Stimulated activated CD4-positive, alpha-beta T cell treated with anti-CD3 and anti-CD28 coated beads, Interleukin-15, amount 100 ng/mL, for 48 hours (primary cell): ENCODE results near the gene MAP3K7CL.
"Not testable (repeated sequence)": the region's sequence is repeated elsewhere in the genome, so short reads cannot be mapped to it uniquely, and the experiment has no call there.

ENCODE experiments used
- DNase-seq, 2 donors: peaks; one replicate each; pipeline ENCODE4 v3.0.0-alpha.2; 2020; ENCODE audit warnings: low read depth in 2 of 2

MAP3K7CL gene

DNA sequence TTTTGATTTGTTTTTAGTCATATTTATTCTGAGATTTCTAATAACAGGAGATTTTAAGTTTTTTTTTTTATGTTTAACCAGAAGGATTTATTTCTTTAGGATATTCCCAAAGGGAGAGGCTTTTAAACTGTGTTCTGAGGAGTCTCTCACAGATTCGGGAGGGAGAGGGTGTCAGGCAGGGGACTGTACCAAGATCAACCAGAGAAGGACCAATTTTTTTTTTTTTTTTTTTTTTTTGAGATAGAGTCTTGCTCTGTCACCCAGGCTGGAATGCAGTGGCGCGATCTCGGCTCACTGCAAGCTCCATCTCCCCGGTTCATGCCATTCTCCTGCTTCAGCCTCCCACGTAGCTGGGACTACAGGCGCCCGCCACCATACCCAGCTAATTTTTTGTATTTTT, 37.0 kb downstream of the MAP3K7CL start:
- not testable (repeated sequence) for DNase-seq

GRCh38 chr21:29168891-29169315, 38.5 kb downstream of the MAP3K7CL start:
- no peak for DNase-seq

DNA sequence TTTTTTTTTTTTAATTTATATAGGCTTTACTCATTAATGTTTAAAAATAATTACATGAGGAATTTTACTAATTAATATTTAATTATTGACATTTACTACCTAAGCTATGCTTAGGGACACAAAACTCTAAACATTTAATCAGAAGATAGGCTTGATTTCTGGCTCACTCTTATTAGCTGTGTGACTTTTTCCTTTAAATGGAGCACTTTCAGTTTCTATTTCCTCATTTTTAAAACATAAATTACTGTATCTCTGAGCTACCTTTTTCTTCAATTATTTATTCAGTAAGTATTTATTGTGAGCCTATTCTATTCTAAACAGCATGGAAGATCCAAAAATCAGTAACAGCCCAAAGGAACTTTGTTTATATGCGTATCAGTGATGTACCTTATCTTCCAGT, 40.5 kb downstream of the MAP3K7CL start:
- DNase-seq, result no peak

- no peak for DNase-seq
Observed at GRCh38 chr21:29172282-29172681, 41.8 kb downstream of the MAP3K7CL start.

GRCh38 chr21:29174607-29175013, 44.2 kb downstream of the MAP3K7CL start:
- no peak for DNase-seq

- DNase-seq, result no peak
Observed at GRCh38 chr21:29175408-29176134, 45.1 kb downstream of the MAP3K7CL start.

- no peak for DNase-seq
Observed at GRCh38 chr21:29176471-29177120, 46.2 kb downstream of the MAP3K7CL start.

DNA sequence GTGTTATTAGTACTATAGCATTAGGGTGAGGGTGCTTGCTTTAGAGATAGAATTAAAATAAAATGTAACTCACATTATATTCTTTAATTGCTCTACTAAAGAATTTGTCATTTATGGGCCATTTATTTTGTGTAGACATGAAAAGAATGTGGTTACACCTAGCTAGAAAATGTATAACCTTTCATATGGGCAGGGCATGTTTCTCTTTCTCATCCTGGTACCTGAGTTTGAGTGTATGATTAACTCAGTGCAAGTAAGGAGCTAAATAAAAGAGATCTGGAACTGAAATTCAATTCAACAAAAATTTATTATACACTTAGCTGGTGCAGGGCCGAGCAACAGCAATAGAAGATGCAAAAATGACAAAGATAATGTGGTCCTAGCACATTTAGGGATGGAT, 47.4 kb downstream of the MAP3K7CL start:
- no peak for DNase-seq

DNA sequence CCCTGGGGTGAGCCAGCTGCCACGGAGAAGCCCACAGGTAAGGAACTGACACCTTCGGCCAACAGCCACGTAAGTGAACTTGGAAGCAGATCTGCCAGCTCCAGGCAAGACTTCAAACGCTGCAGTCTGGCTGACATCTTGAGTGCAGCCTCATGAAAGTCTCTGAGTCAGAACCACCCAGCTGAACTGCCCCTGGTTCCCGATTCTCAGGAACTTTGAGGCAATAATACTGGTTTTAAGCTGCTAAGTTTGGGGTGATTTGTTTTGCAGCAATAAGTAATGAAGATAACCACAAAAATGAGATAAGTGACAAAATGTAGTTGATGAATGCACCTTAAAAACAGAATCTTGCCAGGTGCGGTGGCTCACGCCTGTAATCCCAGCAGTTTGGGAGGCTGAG, 48.5 kb downstream of the MAP3K7CL start:
- no peak for DNase-seq

DNA sequence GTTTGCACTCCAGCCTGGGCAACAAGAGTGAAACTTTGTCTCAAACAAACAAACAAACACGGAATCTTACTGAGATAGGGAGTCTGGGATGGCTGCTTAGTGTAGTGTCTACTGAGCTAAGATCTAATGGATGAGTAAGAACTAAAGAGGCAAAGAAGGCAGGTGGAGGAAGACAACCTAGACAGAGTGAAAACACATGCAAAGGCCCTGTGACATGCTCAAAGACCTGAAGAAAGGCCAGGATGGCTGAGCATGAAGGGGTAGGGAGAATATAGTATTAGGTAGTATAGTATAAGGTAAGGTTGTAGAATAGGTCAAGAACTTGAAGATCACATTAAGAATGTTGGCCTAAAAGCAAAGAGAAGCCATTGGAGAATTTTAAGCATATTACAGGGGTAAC, 49.1 kb downstream of the MAP3K7CL start:
- DNase-seq, result no peak

- DNase-seq, result no peak
Observed at GRCh38 chr21:29181799-29182470, 51.5 kb downstream of the MAP3K7CL start.

DNA sequence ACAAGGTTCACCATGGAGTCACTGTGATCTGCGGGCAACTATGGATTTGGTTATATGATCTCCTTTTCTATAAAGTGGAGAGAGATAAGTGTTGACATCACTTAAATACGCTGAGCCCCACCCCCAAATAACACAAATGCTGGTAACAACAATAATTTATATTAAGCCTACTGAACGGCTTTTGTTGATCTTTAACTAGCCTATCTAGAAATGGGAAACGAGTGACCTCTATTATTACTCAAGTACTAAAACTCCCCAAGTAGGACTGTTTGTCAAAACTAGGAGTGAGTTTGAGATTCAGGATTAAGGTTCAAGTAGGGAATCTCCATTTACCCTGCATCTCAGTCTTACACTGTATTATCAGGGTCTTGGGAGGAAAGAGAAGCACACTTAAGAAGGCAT, 52.2 kb downstream of the MAP3K7CL start:
- no peak for DNase-seq

- no peak for DNase-seq
Observed at GRCh38 chr21:29184037-29184436, 53.6 kb downstream of the MAP3K7CL start.

GRCh38 chr21:29185172-29185571, 54.7 kb downstream of the MAP3K7CL start:
- no peak for DNase-seq

DNA sequence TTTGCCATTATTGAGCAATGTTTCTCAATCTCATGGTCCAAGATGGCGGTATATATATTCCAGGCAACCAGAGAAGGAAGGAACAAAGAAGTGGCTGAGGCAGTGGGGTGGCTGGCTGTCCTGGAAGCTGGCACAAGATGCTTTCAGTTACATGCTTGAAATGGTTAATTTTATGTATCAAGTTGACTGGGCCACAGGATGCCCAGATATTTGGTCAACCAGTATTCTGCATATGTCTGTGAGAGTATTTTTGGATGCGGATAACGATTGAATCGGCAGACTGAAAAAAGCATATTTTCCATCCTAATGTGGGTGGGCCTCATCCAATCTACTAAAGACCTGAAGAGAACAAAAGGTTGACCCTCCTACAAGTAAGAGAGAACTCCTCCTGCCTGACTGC, 55.2 kb downstream of the MAP3K7CL start:
- no peak for DNase-seq

DNA sequence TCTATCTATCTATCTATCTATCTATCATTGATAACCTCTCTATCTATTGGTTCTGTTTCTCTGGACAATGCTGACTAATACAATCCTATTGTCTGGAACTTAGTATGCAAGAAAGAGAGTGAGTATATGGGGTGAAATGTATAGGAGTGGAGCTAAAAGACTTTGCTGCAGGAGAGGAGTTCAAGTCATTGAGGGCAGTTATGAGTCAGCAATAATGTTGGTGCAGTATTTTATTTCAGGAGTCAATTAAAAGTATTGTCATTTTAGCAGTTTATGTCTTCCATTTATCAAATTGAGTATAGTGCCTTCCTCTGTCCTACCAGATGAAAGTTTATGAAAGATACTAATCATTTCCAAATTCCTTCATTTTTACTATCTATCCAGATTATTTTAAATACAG, 55.8 kb downstream of the MAP3K7CL start:
- no peak for DNase-seq

DNA sequence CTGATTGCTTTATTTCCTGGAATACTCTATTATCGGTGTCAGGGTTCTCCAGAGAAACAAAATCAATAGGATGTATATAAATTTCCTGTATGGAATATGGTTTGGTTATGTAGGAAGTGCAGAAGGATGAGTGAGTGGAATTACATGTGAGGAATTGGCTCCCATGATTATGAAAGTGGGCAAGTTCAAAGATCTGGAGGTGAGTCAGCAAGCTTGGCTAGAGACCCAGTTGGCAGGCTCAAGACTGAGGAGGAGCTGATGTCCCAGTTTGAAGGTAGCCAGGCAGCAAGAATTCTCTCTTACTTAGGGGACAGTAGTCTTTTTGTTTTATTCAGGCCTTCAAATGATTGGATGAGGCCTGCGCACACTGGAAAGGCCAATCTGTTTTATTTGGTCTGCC, 57.5 kb downstream of the MAP3K7CL start:
- no peak for DNase-seq

GRCh38 chr21:29189353-29189752, 58.9 kb downstream of the MAP3K7CL start:
- DNase-seq, result no peak

GRCh38 chr21:29190923-29191331, 60.5 kb downstream of the MAP3K7CL start:
- DNase-seq, result no peak

DNA sequence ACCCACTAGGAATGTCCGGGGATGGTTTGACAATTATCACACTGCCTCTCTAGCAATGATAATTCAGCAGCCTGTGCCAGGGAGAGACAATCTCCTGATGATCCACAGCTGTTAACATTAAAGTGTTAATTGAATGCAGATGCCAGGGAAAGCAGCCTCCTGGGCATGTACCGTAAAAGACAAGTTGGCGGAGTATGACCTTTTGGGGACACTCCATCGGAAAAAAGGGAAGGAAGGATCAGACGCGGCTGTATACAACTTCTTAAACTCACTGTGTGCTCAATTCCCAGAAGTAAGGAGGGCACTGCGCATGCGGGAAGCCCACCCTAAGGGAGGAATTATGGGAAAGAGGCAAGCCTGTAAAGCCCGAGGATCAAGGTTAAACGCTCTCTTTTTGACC, 62.6 kb downstream of the MAP3K7CL start:
- DNase-seq, result no peak

GRCh38 chr21:29193901-29194300, 63.5 kb downstream of the MAP3K7CL start:
- DNase-seq, result no peak

- DNase-seq, result no peak
Observed at GRCh38 chr21:29194342-29194741, 63.9 kb downstream of the MAP3K7CL start.

GRCh38 chr21:29194847-29195246, 64.4 kb downstream of the MAP3K7CL start:
- no peak for DNase-seq
